Putamen (tissue), 1 donor: ENCODE results near the gene ZNF480.
"Not testable (repeated sequence)": the region's sequence is repeated elsewhere in the genome, so short reads cannot be mapped to it uniquely, and the experiment has no call there.

Source experiments
- DNase-seq: peaks from one replicate; pipeline ENCODE4 v3.0.0-alpha.2; 2016; ENCODE audit warnings: low spot score

Gene ZNF480

GRCh38 chr19:52336791-52337381 is 39.9 kb downstream of the ZNF480 start:
- no peak for DNase-seq

- DNase-seq: not testable (repeated sequence)
Measured at GRCh38 chr19:52339022-52339421, 42.1 kb downstream of the ZNF480 start.

GRCh38 chr19:52343548-52343947 is 46.6 kb downstream of the ZNF480 start:
- peak; percentile 15 for DNase-seq

GRCh38 chr19:52345162-52345561 is 48.2 kb downstream of the ZNF480 start:
- DNase-seq: no peak

GRCh38 chr19:52351512-52351911 is 54.5 kb downstream of the ZNF480 start:
- DNase-seq: no peak

- no peak for DNase-seq
Measured at GRCh38 chr19:52366414-52366824, 69.5 kb downstream of the ZNF480 start.

GRCh38 chr19:52369559-52370340 is 72.8 kb downstream of the ZNF480 start, which contains the start of gene ZNF880:
Gene ZNF880, plus strand, starts transcription at chr19:52369923. Its CDS starts 43 bp downstream, at chr19:52369966.
- DNase-seq: peak; percentile 93

GRCh38 chr19:52370341-52370710 is 73.4 kb downstream of the ZNF480 start:
- DNase-seq: no peak
